ENCODE results near the gene CACNA1C.

Gene CACNA1C

GRCh38 chr12:2300168-2300567, 247.4 kb downstream of the CACNA1C start:
- no peak for DNase-seq

- no peak for DNase-seq
Measured at GRCh38 chr12:2300886-2301285, 248.1 kb downstream of the CACNA1C start.

- no peak for DNase-seq
Measured at GRCh38 chr12:2301531-2302461, 249.0 kb downstream of the CACNA1C start.

- DNase-seq, result no peak
Measured at GRCh38 chr12:2302711-2303580, 250.2 kb downstream of the CACNA1C start.

GRCh38 chr12:2304223-2304622, 251.4 kb downstream of the CACNA1C start:
- DNase-seq, result no peak

GRCh38 chr12:2306012-2306411, 253.2 kb downstream of the CACNA1C start:
- no peak for DNase-seq

GRCh38 chr12:2306735-2307134, 253.9 kb downstream of the CACNA1C start:
- no peak for DNase-seq

- DNase-seq, result no peak
Measured at GRCh38 chr12:2307550-2307949, 254.8 kb downstream of the CACNA1C start.

GRCh38 chr12:2309647-2310046, 256.9 kb downstream of the CACNA1C start:
- no peak for DNase-seq

- DNase-seq, result no peak
Measured at GRCh38 chr12:2311020-2311778, 258.4 kb downstream of the CACNA1C start.

- DNase-seq, result no peak
Measured at GRCh38 chr12:2312175-2312574, 259.4 kb downstream of the CACNA1C start.

- DNase-seq, result no peak
Measured at GRCh38 chr12:2312770-2313169, 260.0 kb downstream of the CACNA1C start.

- no peak for DNase-seq
Measured at GRCh38 chr12:2314492-2314891, 261.7 kb downstream of the CACNA1C start.

- DNase-seq, result no peak
Measured at GRCh38 chr12:2317772-2318171, 265.0 kb downstream of the CACNA1C start.

GRCh38 chr12:2318286-2318685, 265.5 kb downstream of the CACNA1C start:
- no peak for DNase-seq

- DNase-seq, result no peak
Measured at GRCh38 chr12:2319136-2319535, 266.3 kb downstream of the CACNA1C start.

- DNase-seq, result no peak
Measured at GRCh38 chr12:2319737-2320506, 267.1 kb downstream of the CACNA1C start.

- no peak for DNase-seq
Measured at GRCh38 chr12:2320841-2321240, 268.1 kb downstream of the CACNA1C start.

GRCh38 chr12:2322554-2323120, 269.9 kb downstream of the CACNA1C start:
- no peak for DNase-seq

- no peak for DNase-seq
Measured at GRCh38 chr12:2323532-2324255, 270.9 kb downstream of the CACNA1C start.

- no peak for DNase-seq
Measured at GRCh38 chr12:2324387-2324786, 271.6 kb downstream of the CACNA1C start.

Measured in central memory CD4-positive, alpha-beta T cell (primary cell).